GM20431 (cell line): ENCODE results near the gene BOC.

ENCODE experiments used
- in situ Hi-C: fragments of 300-500 bp; cut with MseI, MboI; formaldehyde crosslinking; loops from one replicate; pipeline ENCODE4 v1.15.0; 2020; ENCODE audit warnings: low sequenced_read_pairs; ENCODE audit not compliant: unreplicated experiment

Gene BOC

DNA sequence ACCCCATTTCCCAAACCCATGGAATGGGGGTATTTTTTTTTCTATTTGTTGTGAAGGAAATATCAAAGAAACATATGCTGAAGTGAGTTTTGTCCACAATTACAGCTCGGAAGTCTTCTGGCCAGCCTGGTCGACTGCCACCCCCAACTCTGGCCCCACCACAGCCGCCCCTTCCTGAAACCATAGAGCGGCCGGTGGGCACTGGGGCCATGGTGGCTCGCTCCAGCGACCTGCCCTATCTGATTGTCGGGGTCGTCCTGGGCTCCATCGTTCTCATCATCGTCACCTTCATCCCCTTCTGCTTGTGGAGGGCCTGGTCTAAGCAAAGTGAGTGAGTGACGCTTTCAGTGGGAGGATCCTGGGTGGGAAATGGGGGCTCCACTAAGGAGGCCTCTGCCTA, 71.9 kb downstream of the BOC start:
- in situ Hi-C loops, result loop anchor here (10.0 kb wide), 2 partner anchors 149 to 229 kb away; no protein-coding TSS in a partner anchor

DNA sequence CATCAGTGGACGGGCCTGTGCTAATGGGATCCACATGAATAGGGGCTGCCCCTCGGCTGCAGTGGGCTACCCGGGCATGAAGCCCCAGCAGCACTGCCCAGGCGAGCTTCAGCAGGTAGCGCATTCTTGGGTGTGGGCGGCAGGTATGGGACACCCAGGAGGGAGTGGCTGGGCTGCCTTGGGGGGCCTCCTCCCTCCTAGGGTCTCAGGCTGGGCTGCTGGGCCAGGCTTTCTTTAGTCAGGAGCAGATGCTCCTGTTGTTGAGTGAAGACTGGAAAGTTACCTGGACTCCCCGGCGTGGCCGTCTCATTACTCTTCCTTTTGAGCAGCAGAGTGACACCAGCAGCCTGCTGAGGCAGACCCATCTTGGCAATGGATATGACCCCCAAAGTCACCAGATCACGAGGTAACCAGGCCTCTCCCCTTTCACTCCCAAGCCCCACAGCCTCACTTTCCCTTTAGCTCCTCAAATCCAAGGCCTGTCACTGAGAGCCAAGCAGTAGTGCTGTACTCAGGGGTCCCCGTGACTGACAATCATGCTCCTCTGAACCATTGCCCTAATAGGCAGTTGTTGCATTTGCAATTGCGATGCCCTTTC, 73.2 kb downstream of the BOC start:
- in situ Hi-C loops, result loop anchor here (10.0 kb wide), 2 partner anchors 150 to 230 kb away; no protein-coding TSS in a partner anchor

DNA sequence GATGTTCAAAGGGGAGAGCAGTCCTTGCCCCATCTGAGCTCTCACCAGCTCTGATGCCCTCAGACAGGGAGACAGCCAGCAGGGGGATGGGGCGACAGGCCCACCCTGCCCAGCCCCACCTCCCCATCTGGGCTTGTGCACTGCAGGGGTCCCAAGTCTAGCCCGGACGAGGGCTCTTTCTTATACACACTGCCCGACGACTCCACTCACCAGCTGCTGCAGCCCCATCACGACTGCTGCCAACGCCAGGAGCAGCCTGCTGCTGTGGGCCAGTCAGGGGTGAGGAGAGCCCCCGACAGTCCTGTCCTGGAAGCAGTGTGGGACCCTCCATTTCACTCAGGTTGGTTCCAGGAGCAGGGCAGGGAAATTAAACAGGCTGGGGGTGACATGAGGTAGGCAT, 73.9 kb downstream of the BOC start:
- in situ Hi-C loops, result loop anchor here (10.0 kb wide), 2 partner anchors 150 to 230 kb away; no protein-coding TSS in a partner anchor

DNA sequence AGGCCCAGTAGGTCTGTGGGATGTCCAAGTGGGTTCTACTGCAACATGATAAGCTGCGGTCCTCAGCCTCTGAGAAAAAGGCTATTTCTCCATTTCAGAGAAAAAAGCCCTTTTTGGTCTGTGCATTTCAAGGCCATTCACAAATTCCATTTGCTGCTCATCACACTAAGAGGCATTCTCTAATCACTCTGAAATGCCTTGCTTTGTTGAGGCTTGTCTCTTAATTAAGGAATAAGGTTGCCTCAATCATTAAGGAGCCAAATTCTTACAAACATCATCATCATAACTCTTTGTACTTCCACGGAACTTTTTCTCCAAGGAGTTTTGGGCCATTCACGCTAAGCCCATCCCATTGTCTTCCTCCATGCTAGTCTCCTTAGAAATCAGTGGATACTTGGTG, 74.4 kb downstream of the BOC start:
- in situ Hi-C loops, result loop anchor here (10.0 kb wide), 2 partner anchors 151 to 231 kb away; no protein-coding TSS in a partner anchor

DNA sequence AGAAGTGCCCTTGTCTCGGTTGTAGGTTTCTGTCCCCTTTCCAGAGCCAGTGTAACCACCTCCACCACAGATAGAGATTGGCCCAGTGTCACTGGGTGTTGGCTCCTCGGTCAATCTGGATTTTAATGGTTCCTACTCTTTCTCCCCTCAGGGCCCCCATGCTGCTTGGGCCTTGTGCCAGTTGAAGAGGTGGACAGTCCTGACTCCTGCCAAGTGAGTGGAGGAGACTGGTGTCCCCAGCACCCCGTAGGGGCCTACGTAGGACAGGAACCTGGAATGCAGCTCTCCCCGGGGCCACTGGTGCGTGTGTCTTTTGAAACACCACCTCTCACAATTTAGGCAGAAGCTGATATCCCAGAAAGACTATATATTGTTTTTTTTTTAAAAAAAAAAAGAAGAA, 75.2 kb downstream of the BOC start:
- in situ Hi-C loops, result loop anchor here (10.0 kb wide), 2 partner anchors 152 to 232 kb away; no protein-coding TSS in a partner anchor

DNA sequence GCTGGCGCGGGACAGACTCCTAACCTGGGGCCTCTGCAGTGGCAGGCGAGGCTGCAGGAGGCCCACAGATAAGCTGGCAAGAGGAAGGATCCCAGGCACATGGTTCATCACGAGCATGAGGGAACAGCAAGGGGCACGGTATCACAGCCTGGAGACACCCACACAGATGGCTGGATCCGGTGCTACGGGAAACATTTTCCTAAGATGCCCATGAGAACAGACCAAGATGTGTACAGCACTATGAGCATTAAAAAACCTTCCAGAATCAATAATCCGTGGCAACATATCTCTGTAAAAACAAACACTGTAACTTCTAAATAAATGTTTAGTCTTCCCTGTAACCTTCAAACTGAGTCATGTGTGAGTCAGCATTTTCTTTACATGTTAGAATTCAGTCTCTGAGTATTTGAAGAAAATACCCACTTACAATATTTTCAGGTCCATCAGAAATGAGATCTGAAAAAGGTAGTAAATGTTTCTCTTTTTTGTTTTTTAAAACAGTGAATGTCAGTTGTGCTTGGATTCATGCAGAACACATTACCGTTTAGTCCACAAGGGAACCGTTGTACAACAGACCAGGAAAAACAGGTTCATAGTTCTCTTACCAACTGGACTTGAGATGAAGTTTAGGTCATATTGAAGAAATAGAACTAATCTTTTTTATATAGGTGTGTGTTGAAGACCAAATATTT, 75.9 kb downstream of the BOC start:
- in situ Hi-C loops, result loop anchor here (10.0 kb wide), 2 partner anchors 152 to 232 kb away; no protein-coding TSS in a partner anchor

DNA sequence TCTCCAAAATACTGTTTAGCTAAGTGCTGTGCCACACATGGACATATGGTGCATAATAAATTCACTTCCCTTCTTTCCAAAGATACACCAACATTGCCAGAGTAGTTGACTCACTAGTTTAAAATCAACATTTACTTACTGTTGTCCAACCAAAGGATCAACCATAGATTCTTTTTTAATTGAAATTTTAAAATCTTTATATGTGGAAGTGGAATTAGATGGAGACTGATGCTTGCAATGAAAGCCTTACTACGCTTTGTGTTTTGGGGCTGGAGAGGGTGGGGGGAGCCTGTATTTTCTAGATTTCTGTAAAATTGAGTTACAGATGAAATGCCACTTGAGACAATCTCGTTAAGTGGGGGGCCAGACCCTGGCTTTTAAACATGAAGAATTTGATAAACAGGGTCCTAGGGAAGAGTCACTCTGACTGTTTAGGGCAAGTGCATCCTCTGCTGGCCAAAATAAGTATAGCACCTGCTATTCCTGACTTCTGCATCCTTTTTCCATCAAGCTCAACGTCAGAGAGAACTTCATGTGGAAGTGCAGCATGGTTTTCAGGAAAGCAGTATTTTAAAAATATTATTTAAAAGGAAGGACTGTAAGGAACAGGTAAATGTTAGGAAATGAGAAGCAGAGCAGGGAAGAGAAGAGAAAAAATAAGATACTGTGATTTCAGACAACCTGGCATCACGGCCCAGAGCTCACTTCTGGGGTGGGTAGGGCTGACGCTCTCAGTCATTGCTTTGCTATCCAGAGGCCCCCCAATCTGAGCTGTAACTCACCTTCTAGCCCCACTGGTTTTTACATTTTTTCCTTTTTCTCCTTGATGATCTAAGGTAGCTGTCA, 76.7 kb downstream of the BOC start:
- in situ Hi-C loops, result loop anchor here (10.0 kb wide), 2 partner anchors 153 to 233 kb away; no protein-coding TSS in a partner anchor

DNA sequence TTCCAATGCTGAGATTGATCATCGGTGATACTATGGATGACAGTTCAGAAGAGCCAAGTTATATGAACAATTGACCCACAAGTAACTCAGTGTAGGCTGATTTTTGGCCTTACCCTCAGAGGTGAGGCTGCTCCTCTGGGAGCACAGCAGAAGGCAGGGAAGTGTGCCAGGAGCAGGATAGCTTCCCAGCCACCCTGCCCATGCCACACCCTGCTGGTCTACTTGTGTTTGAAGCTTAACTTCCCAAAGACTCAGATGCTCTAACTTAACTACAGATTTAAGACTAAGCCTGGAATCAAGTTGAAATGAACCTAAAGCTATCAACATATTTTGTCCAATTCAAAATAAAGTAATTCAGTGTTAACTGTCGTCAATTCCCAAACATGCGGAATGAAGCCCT, 77.5 kb downstream of the BOC start:
- in situ Hi-C loops, result loop anchor here (10.0 kb wide), 2 partner anchors 154 to 234 kb away; no protein-coding TSS in a partner anchor

DNA sequence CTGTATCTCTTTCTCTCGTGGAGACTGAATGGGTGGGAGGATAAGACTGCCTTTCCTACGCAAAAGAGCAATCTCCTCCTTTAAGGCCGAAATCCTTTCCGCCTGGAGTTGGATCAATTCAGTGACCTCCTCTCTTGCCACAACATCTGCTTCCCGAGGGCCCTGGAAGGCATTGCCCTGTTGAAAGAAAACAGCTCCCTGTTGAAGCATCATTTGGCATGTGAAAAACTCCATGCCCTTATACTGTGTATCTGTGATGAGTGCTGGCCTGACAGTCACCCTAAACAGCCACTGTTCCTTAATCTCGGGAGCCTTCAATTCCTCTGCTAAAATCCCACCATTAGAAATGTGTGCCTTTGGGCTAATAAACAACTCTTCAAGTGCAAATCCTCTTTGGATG, 80.2 kb downstream of the BOC start:
- in situ Hi-C loops, result no loop called here

DNA sequence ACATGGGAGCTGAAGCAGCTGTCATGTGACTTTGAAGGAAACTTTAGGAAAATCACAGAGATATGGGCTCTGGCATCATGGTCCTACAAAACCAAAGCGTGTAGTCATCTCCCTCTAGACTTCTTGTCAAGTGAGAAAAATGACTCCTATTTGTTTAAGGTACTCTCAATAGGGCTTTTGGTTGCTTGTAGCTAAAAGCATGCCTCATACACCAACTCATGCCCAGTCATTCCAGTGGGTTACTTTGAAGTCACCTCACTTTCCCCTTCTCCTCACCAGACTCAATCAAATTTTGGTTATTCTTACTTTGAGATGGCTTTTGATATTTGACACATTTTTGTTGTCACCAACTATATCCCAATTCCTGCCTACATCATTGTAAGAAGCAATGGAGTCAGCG, 81.6 kb downstream of the BOC start:
- in situ Hi-C loops, result no loop called here

DNA sequence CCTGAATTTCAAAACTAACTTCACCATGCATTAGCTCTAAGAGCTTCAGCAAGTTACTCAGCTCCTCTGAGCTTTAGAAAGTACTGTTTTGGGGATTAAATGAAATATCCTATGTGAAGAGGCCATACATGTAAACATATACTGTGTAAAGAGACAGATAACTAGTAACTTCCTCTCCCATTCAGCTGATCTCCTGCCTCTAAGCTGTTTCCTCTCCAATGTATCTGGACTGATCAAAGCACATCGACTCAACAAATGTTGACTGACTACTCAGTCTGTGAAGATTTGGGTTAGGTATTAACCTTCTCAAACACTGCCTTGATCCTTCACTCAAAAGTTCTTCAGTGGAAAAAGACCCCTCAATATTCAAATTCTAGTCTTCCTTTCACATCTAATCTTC, 82.0 kb downstream of the BOC start:
- in situ Hi-C loops, result no loop called here

DNA sequence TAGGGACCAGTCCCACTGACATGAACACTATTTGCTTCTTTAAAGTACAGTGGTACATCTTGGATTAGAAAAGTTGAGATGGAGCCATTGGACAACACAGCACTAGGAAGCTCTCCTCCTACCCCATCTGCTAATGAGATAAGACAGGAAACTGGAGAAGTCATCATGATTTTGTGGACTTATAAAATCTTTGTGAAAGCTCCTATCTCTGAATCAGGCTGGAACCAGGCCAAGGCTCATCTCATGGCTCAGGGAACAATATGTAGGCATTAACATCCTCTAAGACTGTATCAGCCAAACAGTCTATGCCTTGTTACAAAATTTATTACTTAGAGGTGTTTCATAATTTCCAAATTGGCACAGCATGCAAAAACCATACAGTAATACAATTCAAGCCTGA, 84.1 kb downstream of the BOC start:
- in situ Hi-C loops, result no loop called here

DNA sequence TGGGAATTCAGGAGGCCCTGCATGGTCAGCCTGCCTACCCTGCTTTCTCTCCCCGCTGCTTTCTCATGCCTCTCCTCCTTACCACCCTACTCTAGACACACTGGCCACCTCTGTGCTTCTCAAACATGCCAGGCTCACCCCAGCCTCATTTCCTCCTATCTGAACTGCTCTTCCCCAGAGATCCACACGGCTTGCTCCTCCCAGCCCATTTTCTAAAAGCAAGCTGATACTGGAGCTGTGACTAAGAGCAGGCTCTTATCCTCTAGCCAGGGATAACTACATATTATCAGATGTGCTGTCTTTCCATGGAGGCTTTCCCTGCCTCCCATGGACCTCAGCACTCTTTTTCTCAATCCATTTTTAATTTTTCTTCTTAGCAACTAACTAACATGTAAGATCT, 85.9 kb downstream of the BOC start:
- in situ Hi-C loops, result no loop called here

DNA sequence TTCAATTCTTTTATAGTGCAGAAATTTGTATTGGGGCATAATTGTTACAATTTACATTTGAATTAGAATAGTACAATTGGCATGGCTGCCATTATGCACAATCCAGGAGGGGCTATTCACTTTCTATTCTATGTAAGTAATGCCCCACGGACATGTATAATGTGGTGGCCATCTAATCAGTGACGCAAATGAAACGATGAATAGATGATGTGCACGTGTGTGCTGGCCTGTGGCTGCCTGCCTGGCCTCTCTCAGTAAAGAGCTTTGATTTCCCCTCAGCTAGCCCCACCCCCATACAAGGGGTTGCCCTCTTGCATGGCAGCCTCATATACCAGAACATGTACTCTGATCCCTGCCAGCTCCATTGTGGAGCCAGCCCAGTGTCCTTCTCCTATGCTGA, 86.5 kb downstream of the BOC start:
- in situ Hi-C loops, result no loop called here

DNA sequence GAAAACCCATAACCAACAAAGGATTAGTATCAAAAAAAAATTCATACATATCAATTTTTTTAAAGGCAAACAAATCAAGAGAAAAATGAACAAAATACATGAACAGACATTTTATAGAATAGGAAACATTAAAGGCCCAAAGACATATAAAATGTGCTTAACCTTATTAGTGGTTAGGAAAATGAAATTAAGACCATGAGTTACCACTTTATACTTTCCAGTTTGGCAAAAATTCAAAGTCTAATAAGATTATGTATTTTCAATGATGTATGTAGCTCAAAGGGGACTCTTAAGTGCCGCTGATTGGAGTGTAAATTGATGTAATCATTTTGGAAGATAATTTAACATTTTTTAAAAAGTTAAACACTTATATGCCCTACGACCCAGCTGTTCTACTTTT, 89.2 kb downstream of the BOC start:
- in situ Hi-C loops, result no loop called here

DNA sequence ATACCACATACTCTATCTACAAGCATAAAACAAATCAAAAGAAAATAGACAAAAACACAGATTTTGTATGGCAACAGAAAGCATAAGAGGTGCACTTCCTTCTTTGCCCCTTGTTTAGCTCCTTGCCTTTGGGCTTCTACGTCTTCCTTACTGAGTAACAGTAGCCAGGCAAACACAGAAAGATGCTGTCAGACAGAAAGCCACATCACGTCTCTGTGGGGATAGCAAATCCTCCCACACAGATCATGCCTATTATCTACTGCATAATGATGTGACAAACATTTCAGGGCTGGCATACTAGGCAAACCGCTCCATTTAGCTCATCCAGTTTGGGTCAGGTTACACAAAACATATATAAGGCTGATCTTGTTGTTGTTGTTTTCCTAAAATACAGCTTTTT, 92.7 kb downstream of the BOC start:
- in situ Hi-C loops, result no loop called here

DNA sequence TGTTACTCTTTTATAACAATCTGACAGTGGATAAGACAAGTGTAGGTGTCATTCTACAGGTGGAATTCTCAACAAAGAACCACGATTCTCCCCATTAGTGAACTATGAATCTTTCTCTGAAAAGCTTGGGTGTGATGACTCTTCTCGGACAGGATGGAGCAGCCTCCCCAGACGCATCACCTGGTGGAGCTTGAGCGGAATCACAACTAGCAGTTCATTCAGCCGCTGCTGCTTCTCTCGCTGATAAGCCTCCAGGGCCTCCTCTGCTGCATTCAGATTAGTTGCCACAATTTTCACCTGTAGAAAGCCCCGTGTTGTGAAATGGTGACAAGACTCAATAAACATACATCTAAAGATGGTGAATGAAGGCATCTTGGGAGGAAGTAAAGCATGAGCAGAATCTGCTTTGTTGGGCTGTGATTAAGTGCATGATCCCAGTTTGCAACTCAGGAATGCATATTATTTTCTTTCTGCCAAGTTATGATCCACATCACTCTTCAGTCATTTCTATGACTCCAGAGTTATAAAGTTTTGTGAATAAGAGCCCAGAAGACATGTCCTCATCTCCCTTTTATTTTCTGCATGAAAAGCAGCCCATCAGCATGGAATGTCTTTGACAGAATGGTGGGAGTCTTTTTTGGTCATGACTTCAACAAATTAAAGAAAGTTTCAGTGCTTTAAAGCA, 93.6 kb downstream of the BOC start:
- in situ Hi-C loops, result no loop called here

DNA sequence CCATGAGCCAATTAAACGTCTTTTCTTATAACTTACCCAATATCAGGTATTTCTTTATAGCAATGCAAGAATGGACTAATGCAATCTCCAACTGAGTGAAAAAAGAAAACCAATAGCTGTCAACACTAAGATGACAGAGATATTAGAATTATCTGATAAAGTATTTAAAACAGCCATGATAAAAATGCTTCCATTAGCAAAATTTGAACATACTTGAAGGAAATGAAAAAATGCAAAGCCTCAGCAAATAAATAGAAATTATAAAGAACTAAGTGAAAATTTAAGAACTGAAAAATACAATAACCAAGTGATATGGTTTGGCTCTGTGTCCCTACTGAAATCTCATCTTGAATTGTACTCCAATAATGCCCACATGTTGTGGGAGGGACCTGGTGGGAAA, 99.6 kb downstream of the BOC start:
- in situ Hi-C loops, result no loop called here

DNA sequence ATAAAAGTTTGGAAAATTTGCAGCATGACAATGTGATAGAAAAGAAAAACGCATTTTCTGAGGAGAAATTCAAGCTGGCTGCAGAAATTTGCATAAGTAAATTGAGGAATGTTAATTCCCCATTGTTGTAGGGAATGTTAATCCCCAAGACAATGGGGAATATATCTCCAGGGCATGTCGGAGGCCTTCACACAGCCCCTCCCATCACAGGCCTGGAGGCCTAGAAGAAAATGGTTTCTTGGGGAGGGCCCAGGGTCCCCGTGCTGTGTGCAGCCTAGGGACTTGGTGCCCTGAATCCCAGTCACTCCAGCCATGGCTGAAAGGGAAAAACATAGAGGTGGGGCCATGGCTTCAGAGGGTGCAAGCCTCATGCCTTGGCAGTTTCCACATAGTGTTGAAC, 101.1 kb downstream of the BOC start:
- in situ Hi-C loops, result no loop called here

DNA sequence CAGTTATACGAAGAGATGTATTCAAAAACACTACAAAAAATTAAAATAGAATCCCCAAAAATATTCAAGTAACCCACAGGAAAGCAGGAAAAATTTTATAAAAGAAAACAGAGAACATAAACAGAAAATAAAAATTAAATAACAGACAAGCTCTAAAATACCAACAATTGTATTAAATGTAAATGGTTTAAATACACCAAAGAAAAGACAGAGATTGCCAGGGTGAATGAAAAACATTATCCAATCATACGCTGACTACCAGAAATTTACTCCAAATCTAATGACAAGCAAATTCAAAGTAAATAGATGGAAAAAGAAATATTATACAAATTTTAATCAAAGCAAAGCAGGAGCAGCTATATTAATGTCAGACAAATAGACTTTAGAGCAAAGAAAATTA, 103.6 kb downstream of the BOC start:
- in situ Hi-C loops, result no loop called here
